Measurements from ENCODE around the gene TSC22D3.
"Not testable (repeated sequence)": the region's sequence is repeated elsewhere in the genome, so short reads cannot be mapped to it uniquely, and the experiment has no call there.

TSC22D3 gene

GRCh38 chrX:107676559-107677378, 98.8 kb downstream of the TSC22D3 start:
- peak; percentile 87 for DNase-seq

- no peak for DNase-seq
Observed at GRCh38 chrX:107675823-107676555, 99.6 kb downstream of the TSC22D3 start.

- DNase-seq, result no peak
Observed at GRCh38 chrX:107675365-107675654, 100.3 kb downstream of the TSC22D3 start.

GRCh38 chrX:107674480-107675364, 100.9 kb downstream of the TSC22D3 start:
- no peak for DNase-seq

GRCh38 chrX:107673933-107674479, 101.6 kb downstream of the TSC22D3 start:
- no peak for DNase-seq

- no peak for DNase-seq
Observed at GRCh38 chrX:107673431-107673830, 102.2 kb downstream of the TSC22D3 start.

- peak; percentile 67 for DNase-seq
Observed at GRCh38 chrX:107672955-107673378, 102.6 kb downstream of the TSC22D3 start.

- not testable (repeated sequence) for DNase-seq
Observed at GRCh38 chrX:107671256-107671655, 104.3 kb downstream of the TSC22D3 start.

GRCh38 chrX:107669885-107670628, 105.5 kb downstream of the TSC22D3 start:
- DNase-seq, result no peak

GRCh38 chrX:107669261-107669660, 106.3 kb downstream of the TSC22D3 start:
- no peak for DNase-seq

- DNase-seq, result not testable (repeated sequence)
Observed at GRCh38 chrX:107668710-107669109, 106.9 kb downstream of the TSC22D3 start.

GRCh38 chrX:107667426-107667825, 108.2 kb downstream of the TSC22D3 start:
- DNase-seq, result no peak

- DNase-seq, result no peak
Observed at GRCh38 chrX:107666931-107667330, 108.7 kb downstream of the TSC22D3 start.

All from EL (cell line).